AG04449 (cell line): Measurements from ENCODE around the gene TBCE.
A peak's percentile ranks its signal among the peaks of the same experiment; 100 is the strongest.

Experiments
- CTCF ChIA-PET: fragments of 350-600 bp; formaldehyde crosslinking; extraction: SDS; loops from one replicate; lab custom pipeline; 2021; ENCODE audit warnings: antibody characterized with exemption; lab: Yijun Ruan, JAX
- POLR2A ChIA-PET: fragments of 400-600, 350-600 bp; formaldehyde crosslinking; extraction: SDS; loops from one replicate; lab custom pipeline; 2020; ENCODE audit warnings: antibody characterized with exemption, inconsistent platforms; lab: Yijun Ruan, JAX
- DNase-seq: peaks from one replicate; pipeline ENCODE4 v3.0.0-alpha.2; 2010; ENCODE audit warnings: low read depth, low spot score
- H3K4me3 ChIP-seq: 2 replicates; pipeline ENCODE4 v1.5.1; 2011; ENCODE audit warnings: low read depth, mild to moderate bottlenecking, control low read depth, low read length
- CTCF ChIP-seq: IDR thresholded peaks from one replicate; pipeline ENCODE4 v1.5.1; 2011; ENCODE audit warnings: mild to moderate bottlenecking, moderate library complexity, low read length, control low read depth, inconsistent platforms; ENCODE audit not compliant: insufficient read depth; ENCODE audit errors: missing control alignments

The TBCE gene

DNA sequence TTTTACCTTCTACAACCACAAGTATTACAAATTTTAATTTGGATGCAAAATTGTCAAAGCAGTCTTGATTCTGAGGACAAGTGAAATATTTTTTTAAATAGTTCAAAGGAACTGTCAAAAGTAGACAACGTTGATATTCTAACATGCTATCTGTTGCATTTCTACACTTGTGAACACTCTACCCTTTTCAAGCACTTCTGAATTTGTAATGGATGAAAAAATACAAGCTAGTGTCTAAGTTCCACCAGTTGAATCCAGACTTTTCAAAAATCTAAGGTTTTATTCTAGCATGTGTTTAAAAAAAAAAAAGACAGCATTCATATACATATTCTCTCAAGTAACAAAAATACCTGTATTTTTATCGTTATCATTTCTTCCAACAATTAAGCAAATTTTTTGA lies 41.4 kb upstream of the TBCE start:
- CTCF ChIA-PET, result interaction anchor here (1.3 to 2.4 kb wide), 2 partner anchors 25 to 90 kb away, joined by 4 to 7 read pairs; no protein-coding TSS in a partner anchor
- POLR2A ChIA-PET, result no interaction called here
- H3K4me3 ChIP-seq, result peak overlapping the region; percentile 86
- no peak for TF ChIP-seq CTCF
- DNase-seq, result no peak

- no peak for TF ChIP-seq CTCF
- CTCF ChIA-PET, result interaction anchor here (1.3 to 2.4 kb wide), 2 partner anchors 24 to 89 kb away, joined by 4 to 7 read pairs; no protein-coding TSS in a partner anchor
- POLR2A ChIA-PET, result no interaction called here
- DNase-seq, result no peak
- peak overlapping the region; percentile 86 for H3K4me3 ChIP-seq
Observed at GRCh38 chr1:235326719-235327558, 40.3 kb upstream of the TBCE start.

GRCh38 chr1:235327559-235328270 lies 39.5 kb upstream of the TBCE start, which contains the start of gene ARID4B:
TSS of gene ARID4B (minus strand) at chr1:235328179. CDS start at chr1:235326919, 1,260 bp downstream.
- CTCF ChIA-PET, result interaction anchor here (1.3 to 2.4 kb wide), 2 partner anchors 13 to 89 kb away, joined by 3 to 7 read pairs; no protein-coding TSS in a partner anchor
- no peak for TF ChIP-seq CTCF
- POLR2A ChIA-PET, result interaction anchor here (1.1 to 1.5 kb wide), 3 partner anchors 14 to 177 kb away, joined by 3 to 6 read pairs (median 5); partner anchors contain the start of gene B3GALNT2
- DNase-seq, result no peak
- H3K4me3 ChIP-seq, result peak within 1 kb of the TSS; percentile 86

GRCh38 chr1:235328271-235329138 lies 38.7 kb upstream of the TBCE start, which contains the start of gene GGPS1:
TSS of gene GGPS1 (plus strand) at chr1:235328570. CDS start at chr1:235335265, 6,695 bp downstream.
- peak; percentile 17 for TF ChIP-seq CTCF
- CTCF ChIA-PET, result interaction anchor here (1.1 to 2.4 kb wide), 4 partner anchors 14 to 88 kb away, joined by 3 to 7 read pairs (median 4); no protein-coding TSS in a partner anchor
- POLR2A ChIA-PET, result interaction anchor here (0.6 to 1.5 kb wide), 6 partner anchors 14 to 176 kb away, joined by 3 to 6 read pairs (median 4); partner anchors contain the start of gene B3GALNT2
- peak; percentile 99 for DNase-seq
- peak within 1 kb of the TSS; percentile 86 for H3K4me3 ChIP-seq

DNA sequence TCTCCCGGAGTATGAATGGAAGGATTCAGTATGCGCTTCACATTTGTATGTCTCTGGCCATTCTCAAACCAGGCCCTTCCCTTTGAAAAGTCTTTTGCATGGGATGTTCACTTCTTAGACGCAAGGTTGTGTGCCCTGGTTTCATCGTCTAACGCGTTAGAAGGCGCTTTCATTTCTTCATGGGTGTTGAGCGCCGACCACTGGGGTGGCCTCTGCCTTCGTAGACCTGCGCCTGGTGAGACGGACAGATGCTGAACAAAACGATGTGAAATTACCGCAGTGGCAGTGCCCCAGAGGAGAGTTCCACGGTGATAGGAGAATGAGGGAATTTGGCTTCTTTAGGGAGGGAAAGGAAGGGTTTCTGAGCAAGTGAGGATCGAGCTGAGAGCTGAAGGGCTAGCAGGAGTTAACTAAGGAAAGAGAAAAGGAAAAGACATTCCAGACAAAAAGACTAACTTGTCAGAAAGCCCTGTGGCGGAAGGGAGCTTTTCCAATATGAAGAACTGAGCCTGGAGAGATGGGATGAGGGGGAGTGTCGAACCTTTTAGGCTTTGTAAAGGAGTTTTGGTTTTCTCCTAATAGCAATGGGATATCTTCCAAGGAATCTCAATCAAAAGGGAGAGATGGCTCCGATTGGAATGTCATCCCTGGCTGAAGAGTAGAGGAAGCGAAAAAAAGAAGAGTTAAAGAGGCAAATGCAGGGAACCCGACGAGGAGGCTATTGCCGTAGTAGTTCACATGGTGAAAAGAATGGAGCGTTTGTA lies 37.9 kb upstream of the TBCE start:
- DNase-seq, result no peak
- peak overlapping the region; percentile 60 for H3K4me3 ChIP-seq
- POLR2A ChIA-PET, result interaction anchor here (0.6 to 1.8 kb wide), 5 partner anchors 12 to 200 kb away, joined by 3 to 6 read pairs (median 3); partner anchors contain the start of gene B3GALNT2
- no peak for TF ChIP-seq CTCF
- CTCF ChIA-PET, result interaction anchor here (1.1 to 2.6 kb wide), 3 partner anchors 13 to 88 kb away, joined by 3 to 15 read pairs (median 8); no protein-coding TSS in a partner anchor
